GM23338 (cell line): ENCODE results near the gene CNGA1. TPM values are rescaled to one million over a fixed set of nuclear protein-coding genes. Genes with fewer than 3 reads are reported as not detected.
"Not testable (repeated sequence)": the region's sequence is repeated elsewhere in the genome, so short reads cannot be mapped to it uniquely, and the experiment has no call there.

Experiments used
- ATAC-seq: fragments of 200-7000 bp; cut with Tn5 transposase; 3 replicates; pipeline ENCODE4 v1.9.1; 2020
- DNase-seq: peaks from one replicate; pipeline ENCODE4 v3.0.0-alpha.2; 2015; ENCODE audit warnings: low spot score
- H2AFZ ChIP-seq: fragments of 200-600 bp; sonication (generic); 2 replicates; pipeline ENCODE4 v1.8.0; 2016; ENCODE audit warnings: antibody characterized with exemption, mild to moderate bottlenecking, moderate library complexity
- H3F3A ChIP-seq: fragments of 200-600 bp; sonication (generic); replicated peaks from 2 replicates; pipeline ENCODE4 v1.8.0; 2017; ENCODE audit warnings: antibody characterized with exemption, mixed run types, low read depth
- H3K27ac ChIP-seq: fragments of 200-600 bp; sonication (generic); 2 replicates; pipeline ENCODE4 v1.6.1; 2016; ENCODE audit warnings: low read depth
- H3K27me3 ChIP-seq: fragments of 200-600 bp; sonication (generic); 2 replicates; pipeline ENCODE4 v1.8.0; 2016; ENCODE audit warnings: mild to moderate bottlenecking, mixed run types, moderate library complexity; ENCODE audit not compliant: insufficient read depth
- H3K36me3 ChIP-seq: fragments of 200-600 bp; sonication (generic); 2 replicates; pipeline ENCODE4 v1.8.0; 2016; ENCODE audit warnings: mild to moderate bottlenecking; ENCODE audit not compliant: insufficient read depth
- H3K4me1 ChIP-seq: fragments of 200-600 bp; sonication (generic); 2 replicates; pipeline ENCODE4 v1.8.0; 2016; ENCODE audit warnings: mild to moderate bottlenecking, moderate library complexity; ENCODE audit not compliant: insufficient read depth
- H3K4me2 ChIP-seq: fragments of 200-600 bp; sonication (generic); 2 replicates; pipeline ENCODE4 v1.7.1; 2017; ENCODE audit warnings: mixed run types
- H3K4me3 ChIP-seq: fragments of 200-600 bp; sonication (generic); 2 replicates; pipeline ENCODE4 v1.6.1; 2016; ENCODE audit warnings: mixed run types
- H3K79me2 ChIP-seq: fragments of 200-600 bp; sonication (generic); replicated peaks from 2 replicates; pipeline ENCODE4 v1.8.0; 2017; ENCODE audit warnings: mild to moderate bottlenecking; ENCODE audit not compliant: insufficient read depth
- H3K9me2 ChIP-seq: fragments of 200-600 bp; sonication (generic); 2 replicates; pipeline ENCODE4 v1.8.0; 2017; ENCODE audit not compliant: insufficient read depth
- H4K20me1 ChIP-seq: fragments of 200-600 bp; sonication (generic); replicated peaks from 2 replicates; pipeline ENCODE4 v1.8.0; 2017; ENCODE audit warnings: mild to moderate bottlenecking; ENCODE audit not compliant: insufficient read depth
- H3K27ac Mint-ChIP-seq: 2 replicates; pipeline ENCODE4 v1.8.0; 2020; ENCODE audit warnings: inconsistent platforms, mild to moderate bottlenecking, moderate library complexity, mixed read lengths
- H3K27me3 Mint-ChIP-seq: 3 replicates; pipeline ENCODE4 v1.8.0; 2022; ENCODE audit warnings: low read depth, mild to moderate bottlenecking, moderate library complexity, mixed read lengths, inconsistent platforms; ENCODE audit not compliant: insufficient read depth, poor library complexity
- H3K36me3 Mint-ChIP-seq: 3 replicates; pipeline ENCODE4 v1.8.0; 2021; ENCODE audit warnings: low read depth, mild to moderate bottlenecking, inconsistent platforms, moderate library complexity, mixed read lengths
- H3K4me1 Mint-ChIP-seq: 3 replicates; pipeline ENCODE4 v1.8.0; 2020; ENCODE audit warnings: mild to moderate bottlenecking, inconsistent platforms, mixed read lengths
- H3K4me3 Mint-ChIP-seq: 3 replicates; pipeline ENCODE4 v1.8.0; 2021; ENCODE audit warnings: moderate library complexity, mild to moderate bottlenecking, inconsistent platforms, mixed read lengths
- H3K9me3 Mint-ChIP-seq: 3 replicates; pipeline ENCODE4 v1.8.0; 2020; ENCODE audit warnings: moderate library complexity, mild to moderate bottlenecking, inconsistent platforms, mixed read lengths
- CREB1 ChIP-seq: fragments of 250-450 bp; sonication (Bioruptor Pico); IDR thresholded peaks from 2 replicates; pipeline ENCODE4 v1.5.0; 2020; ENCODE audit warnings: low read depth, mild to moderate bottlenecking, moderate library complexity
- CTCF ChIP-seq, 2 experiments: fragments of 200-600 bp in 1 of 2; sonication (generic) in 1 of 2; conservative IDR thresholded peaks; 2 replicates each; pipeline versions ENCODE4 v1.5.1 to v1.6.1; 2016 to 2017; ENCODE audit warnings: antibody characterized with exemption in 2 of 2, low read depth in 2 of 2, mild to moderate bottlenecking in 2 of 2, moderate library complexity in 1 of 2
- ETS1 ChIP-seq: IDR thresholded peaks from 2 replicates; pipeline ENCODE4 v1.6.1; 2016; ENCODE audit warnings: antibody characterized with exemption
- EZH2 ChIP-seq: fragments of 200-600 bp; sonication (generic); IDR thresholded peaks from one replicate; pipeline ENCODE4 v1.8.0; 2017; ENCODE audit warnings: antibody characterized with exemption, mild to moderate bottlenecking, low read depth; ENCODE audit not compliant: unreplicated experiment
- NANOG ChIP-seq: IDR thresholded peaks from 2 replicates; pipeline ENCODE4 v1.6.1; 2016; ENCODE audit warnings: antibody characterized with exemption, borderline replicate concordance
- POLR2AphosphoS5 ChIP-seq: IDR thresholded peaks from 2 replicates; pipeline ENCODE4 v1.6.1; 2016; ENCODE audit warnings: antibody characterized with exemption, low read depth
- REST ChIP-seq: IDR thresholded peaks from one replicate; pipeline ENCODE4 v1.6.1; 2018; ENCODE audit warnings: antibody characterized with exemption; ENCODE audit not compliant: unreplicated experiment
- STAT1 ChIP-seq: IDR thresholded peaks from one replicate; pipeline ENCODE4 v1.6.1; 2016; ENCODE audit warnings: antibody characterized with exemption; ENCODE audit not compliant: unreplicated experiment
- ZNF114 ChIP-seq: fragments of 250-450 bp; sonication (Bioruptor Pico); IDR thresholded peaks from 2 replicates; pipeline ENCODE4 v1.5.0; 2020; ENCODE audit warnings: mild to moderate bottlenecking, moderate library complexity
- polyA plus RNA-seq: library from polyadenylated mRNA; unstranded; fragments of >200 nt; fragmentation: Nextera tagmentation; extraction: Ambion mirVana; gene quantifications from 2 replicates; pipeline ENCODE4 v1.2.1, GENCODE V29; 2016
- total RNA-seq: library from RNA; depleted of rRNA; stranded (reverse); fragments of >200 nt; shearing (Covaris generic); gene quantifications from 2 replicates; pipeline ENCODE4 v1.2.3, GENCODE V29; 2014

Gene CNGA1
- total and polyA plus RNA-seq, 2 experiments from 2014 or later = 3.3 to 4.9 TPM

GRCh38 chr4:47929682-47930201, 86.7 kb downstream of the CNGA1 start:
- Histone ChIP-seq H2AFZ (no peak overlapping the region), H3K4me3 (no peak overlapping the region), H3K36me3 (no peaks in the 10 kb centered on the region), H3K27me3 (no peaks in the 10 kb centered on the region), H3K4me1 (no peaks in the 10 kb centered on the region), H3K27ac (no peak overlapping the region), H4K20me1 (no peaks in the 10 kb centered on the region), H3K79me2 (no peaks in the 10 kb centered on the region), H3K4me2 (no peak overlapping the region), H3K9me2 (no peaks in the 10 kb centered on the region), H3F3A (no peaks in the 10 kb centered on the region)
- ATAC-seq (no peak), DNase-seq (no peak)
- peaks cover 4% of the 10 kb centered on the region; the same call in 2 of the 3 replicates for H3K36me3 Mint-ChIP-seq
- TF ChIP-seq STAT1 (no peak), EZH2 (no peak), REST (no peak), POLR2AphosphoS5 (no peak), ETS1 (no peak), CREB1 (CRISPR knock-in tag) (no peak)
- H3K27ac Mint-ChIP-seq = no peak overlapping the region
- H3K4me3 Mint-ChIP-seq = no peak overlapping the region
- H3K4me1 Mint-ChIP-seq = peaks cover 6% of the 10 kb centered on the region
- H3K27me3 Mint-ChIP-seq = peaks cover 4% of the 10 kb centered on the region
- peaks cover 12% of the 10 kb centered on the region for H3K9me3 Mint-ChIP-seq

- Mint-ChIP-seq H3K36me3 (no peaks in the 10 kb centered on the region), H3K27me3 (peaks cover 2% of the 10 kb centered on the region), H3K9me3 (peaks cover 2% of the 10 kb centered on the region; the same call in 1 of the 3 replicates), H3K4me1 (peaks cover 11% of the 10 kb centered on the region), H3K4me3 (peak overlapping the region; percentile 65), H3K27ac (peak overlapping the region; percentile 64)
- H3K36me3 ChIP-seq = no peaks in the 10 kb centered on the region
- H3F3A ChIP-seq = no peaks in the 10 kb centered on the region
- no peaks in the 10 kb centered on the region for H3K27me3 ChIP-seq
- peak overlapping the region; percentile 56 for H3K4me2 ChIP-seq
- peak; percentile 99 for ATAC-seq
- H3K9me2 ChIP-seq = 0 out of 2 replicates have a peak, but pooled peaks cover 3% of the 10 kb centered on the region
- 0 out of 2 replicates have a peak overlapping the region, but pooled peaks have one; percentile 16 for H2AFZ ChIP-seq
- peak; percentile 94 for DNase-seq
- peak overlapping the region; percentile 24; the same call in 1 of the 2 replicates for H3K4me3 ChIP-seq
- TF ChIP-seq NANOG (no peak), STAT1 (no peak), CREB1 (CRISPR knock-in tag) (peak; percentile 8; the same call in 1 of the 2 replicates), ZNF114 (no peak), REST (no peak), CTCF (conservative IDR thresholded peaks at IDR 0.05; ENCODE audit: low read depth in 2 of 2) (peak; percentile 70 to 90)
- H3K27ac ChIP-seq = no peak overlapping the region
- H3K79me2 ChIP-seq = no peaks in the 10 kb centered on the region
- peaks cover 6% of the 10 kb centered on the region; the same call in 1 of the 2 replicates for H3K4me1 ChIP-seq
- H4K20me1 ChIP-seq = no peaks in the 10 kb centered on the region
These were observed 89.7 kb downstream of the CNGA1 start for GRCh38 chr4:47926667-47927258.

GRCh38 chr4:47923261-47923608, 93.2 kb downstream of the CNGA1 start:
- not testable (repeated sequence) for H3K9me2 ChIP-seq, H3K27me3 ChIP-seq, H3K79me2 ChIP-seq, H2AFZ ChIP-seq, H3K4me3 Mint-ChIP-seq, H3K27me3 Mint-ChIP-seq, H3K4me1 ChIP-seq, H3K27ac Mint-ChIP-seq, H3K36me3 Mint-ChIP-seq, H3K4me3 ChIP-seq, H3K4me2 ChIP-seq, H3F3A ChIP-seq, H4K20me1 ChIP-seq, ATAC-seq, DNase-seq, H3K27ac ChIP-seq, H3K9me3 Mint-ChIP-seq, H3K36me3 ChIP-seq
- peaks cover 11% of the 10 kb centered on the region for H3K4me1 Mint-ChIP-seq
